ENCODE measurements around the gene SLC2A6. TPM values are rescaled to one million over a fixed set of nuclear protein-coding genes. Genes with fewer than 3 reads are reported as not detected.

SLC2A6 gene
- total RNA-seq, 3 donors from 2014 or later: 1.8 to 2.0 (median 1.8) TPM

GRCh38 chr9:133439337-133439736 is 39.6 kb downstream of the SLC2A6 start:
- DNase-seq (ENCODE audit: low spot score in 2 of 2): no peak
- H3K36me3 ChIP-seq: no peaks in the 10 kb centered on the region
- no peaks in the 10 kb centered on the region for H3K4me1 ChIP-seq
- no peak overlapping the region for H3K4me3 ChIP-seq
- TF ChIP-seq POLR2A (IDR thresholded peaks at IDR 0.05) (no peak), POLR2AphosphoS5 (IDR thresholded peaks at IDR 0.05) (no peak), CTCF (IDR thresholded peaks at IDR 0.05) (no peak)
- H3K27ac ChIP-seq: no peak overlapping the region
- H3K9me3 ChIP-seq: no peaks in the 10 kb centered on the region
- H3K27me3 ChIP-seq: no peaks in the 10 kb centered on the region
- intact Hi-C loops (cut with DNase I; ENCODE audit: low total_unique reads): no loop called here

GRCh38 chr9:133437753-133438531 is 41.0 kb downstream of the SLC2A6 start:
- intact Hi-C loops (cut with DNase I; ENCODE audit: low total_unique reads): no loop called here
- Histone ChIP-seq H3K4me1 (no peaks in the 10 kb centered on the region), H3K27me3 (no peaks in the 10 kb centered on the region), H3K9me3 (no peaks in the 10 kb centered on the region), H3K27ac (no peak overlapping the region), H3K4me3 (no peak overlapping the region), H3K36me3 (no peaks in the 10 kb centered on the region)
- TF ChIP-seq POLR2AphosphoS5 (IDR thresholded peaks at IDR 0.05) (no peak), POLR2A (IDR thresholded peaks at IDR 0.05) (no peak), CTCF (IDR thresholded peaks at IDR 0.05) (no peak)
- DNase-seq (ENCODE audit: low spot score in 2 of 2): no peak

GRCh38 chr9:133436681-133437080 is 42.2 kb downstream of the SLC2A6 start:
- intact Hi-C loops (cut with DNase I; ENCODE audit: low total_unique reads): no loop called here
- no peak for DNase-seq (ENCODE audit: low spot score in 2 of 2)
- TF ChIP-seq POLR2AphosphoS5 (IDR thresholded peaks at IDR 0.05) (no peak), CTCF (IDR thresholded peaks at IDR 0.05) (no peak), POLR2A (IDR thresholded peaks at IDR 0.05) (no peak)
- no peaks in the 10 kb centered on the region for H3K9me3 ChIP-seq
- H3K4me3 ChIP-seq: no peak overlapping the region
- no peaks in the 10 kb centered on the region for H3K36me3 ChIP-seq
- no peaks in the 10 kb centered on the region for H3K4me1 ChIP-seq
- no peak overlapping the region for H3K27ac ChIP-seq
- no peaks in the 10 kb centered on the region for H3K27me3 ChIP-seq

- intact Hi-C loops (cut with DNase I; ENCODE audit: low total_unique reads): no loop called here
- Histone ChIP-seq H3K9me3 (no peaks in the 10 kb centered on the region), H3K4me1 (no peaks in the 10 kb centered on the region), H3K27me3 (no peaks in the 10 kb centered on the region), H3K27ac (no peak overlapping the region), H3K4me3 (no peak overlapping the region), H3K36me3 (no peaks in the 10 kb centered on the region)
- no peak for DNase-seq (ENCODE audit: low spot score in 2 of 2)
- TF ChIP-seq POLR2AphosphoS5 (IDR thresholded peaks at IDR 0.05): no peak
Observed at GRCh38 chr9:133433351-133433843, 45.5 kb downstream of the SLC2A6 start.

GRCh38 chr9:133430244-133430643 is 48.7 kb downstream of the SLC2A6 start:
- no peaks in the 10 kb centered on the region for H3K9me3 ChIP-seq
- no peaks in the 10 kb centered on the region for H3K4me1 ChIP-seq
- DNase-seq (ENCODE audit: low spot score in 2 of 2): no peak
- no peaks in the 10 kb centered on the region for H3K27me3 ChIP-seq
- TF ChIP-seq CTCF (IDR thresholded peaks at IDR 0.05): no peak
- TF ChIP-seq POLR2AphosphoS5 (IDR thresholded peaks at IDR 0.05): no peak
- no peak for TF ChIP-seq POLR2A (IDR thresholded peaks at IDR 0.05)
- no peak overlapping the region for H3K4me3 ChIP-seq
- no peaks in the 10 kb centered on the region for H3K36me3 ChIP-seq
- no peak overlapping the region for H3K27ac ChIP-seq
- intact Hi-C loops (cut with DNase I; ENCODE audit: low total_unique reads): no loop called here

Measured in breast epithelium (tissue), 4 donors.